ENCODE data around the gene GALNT17.

Gene GALNT17

GRCh38 chr7:71649812-71650211 lies 517.9 kb downstream of the GALNT17 start:
- CTCF ChIA-PET, result interaction anchor here (0.6 kb wide), 1 partner anchor 11 kb away, joined by 3 read pairs; no protein-coding TSS in a partner anchor
- Mint-ChIP-seq H3K27me3 (no peaks in the 10 kb centered on the region), H3K9me3 (peaks cover 26% of the 10 kb centered on the region), H3K4me3 (no peak overlapping the region), H3K4me1 (no peaks in the 10 kb centered on the region), H3K36me3 (no peaks in the 10 kb centered on the region), H3K27ac (no peak overlapping the region)
- no peak for DNase-seq

GRCh38 chr7:71650653-71651337 lies 518.9 kb downstream of the GALNT17 start:
- no peaks in the 10 kb centered on the region for H3K4me1 Mint-ChIP-seq
- no peaks in the 10 kb centered on the region for H3K36me3 Mint-ChIP-seq
- no peaks in the 10 kb centered on the region for H3K27me3 Mint-ChIP-seq
- peaks cover 23% of the 10 kb centered on the region for H3K9me3 Mint-ChIP-seq
- CTCF ChIA-PET, result interaction anchor here (0.6 kb wide), 1 partner anchor 838 kb away, joined by 3 read pairs; no protein-coding TSS in a partner anchor
- DNase-seq, result no peak
- H3K4me3 Mint-ChIP-seq, result no peak overlapping the region
- H3K27ac Mint-ChIP-seq, result no peak overlapping the region

GRCh38 chr7:71652510-71652909 lies 520.6 kb downstream of the GALNT17 start:
- Mint-ChIP-seq H3K4me3 (no peak overlapping the region), H3K27ac (no peak overlapping the region), H3K36me3 (no peaks in the 10 kb centered on the region), H3K4me1 (no peaks in the 10 kb centered on the region), H3K27me3 (no peaks in the 10 kb centered on the region), H3K9me3 (peaks cover 30% of the 10 kb centered on the region)
- CTCF ChIA-PET, result no interaction called here
- no peak for DNase-seq

GRCh38 chr7:71657386-71657785 lies 525.4 kb downstream of the GALNT17 start:
- peaks cover 32% of the 10 kb centered on the region for H3K9me3 Mint-ChIP-seq
- no peak for DNase-seq
- CTCF ChIA-PET, result no interaction called here
- no peaks in the 10 kb centered on the region for H3K27me3 Mint-ChIP-seq
- no peaks in the 10 kb centered on the region for H3K4me1 Mint-ChIP-seq
- no peaks in the 10 kb centered on the region for H3K36me3 Mint-ChIP-seq
- no peak overlapping the region for H3K4me3 Mint-ChIP-seq
- no peak overlapping the region for H3K27ac Mint-ChIP-seq

- CTCF ChIA-PET, result no interaction called here
- Mint-ChIP-seq H3K36me3 (no peaks in the 10 kb centered on the region), H3K9me3 (peaks cover 35% of the 10 kb centered on the region), H3K4me3 (no peak overlapping the region), H3K27me3 (no peaks in the 10 kb centered on the region), H3K27ac (no peak overlapping the region), H3K4me1 (no peaks in the 10 kb centered on the region)
- no peak for DNase-seq
Measured at GRCh38 chr7:71659622-71660021, 527.7 kb downstream of the GALNT17 start.

GRCh38 chr7:71661671-71662224 lies 529.8 kb downstream of the GALNT17 start:
- DNase-seq, result no peak
- no peak overlapping the region for H3K4me3 Mint-ChIP-seq
- peaks cover 29% of the 10 kb centered on the region for H3K9me3 Mint-ChIP-seq
- CTCF ChIA-PET, result no interaction called here
- H3K27ac Mint-ChIP-seq, result no peak overlapping the region
- no peaks in the 10 kb centered on the region for H3K4me1 Mint-ChIP-seq
- H3K36me3 Mint-ChIP-seq, result no peaks in the 10 kb centered on the region
- H3K27me3 Mint-ChIP-seq, result no peaks in the 10 kb centered on the region

GRCh38 chr7:71665716-71666115 lies 533.8 kb downstream of the GALNT17 start:
- no peaks in the 10 kb centered on the region for H3K27me3 Mint-ChIP-seq
- CTCF ChIA-PET, result no interaction called here
- no peak for DNase-seq
- peaks cover 32% of the 10 kb centered on the region for H3K9me3 Mint-ChIP-seq
- H3K4me1 Mint-ChIP-seq, result no peaks in the 10 kb centered on the region
- H3K27ac Mint-ChIP-seq, result no peak overlapping the region
- no peak overlapping the region for H3K4me3 Mint-ChIP-seq
- H3K36me3 Mint-ChIP-seq, result no peaks in the 10 kb centered on the region

- H3K4me3 Mint-ChIP-seq, result no peak overlapping the region
- CTCF ChIA-PET, result no interaction called here
- H3K9me3 Mint-ChIP-seq, result peaks cover 21% of the 10 kb centered on the region
- no peaks in the 10 kb centered on the region for H3K36me3 Mint-ChIP-seq
- H3K27ac Mint-ChIP-seq, result no peak overlapping the region
- no peaks in the 10 kb centered on the region for H3K4me1 Mint-ChIP-seq
- no peaks in the 10 kb centered on the region for H3K27me3 Mint-ChIP-seq
- DNase-seq, result no peak
Measured at GRCh38 chr7:71668572-71668971, 536.6 kb downstream of the GALNT17 start.

GRCh38 chr7:71679480-71679879 lies 547.5 kb downstream of the GALNT17 start:
- Mint-ChIP-seq H3K27ac (no peak overlapping the region), H3K4me3 (no peak overlapping the region), H3K4me1 (no peaks in the 10 kb centered on the region), H3K27me3 (no peaks in the 10 kb centered on the region), H3K36me3 (no peaks in the 10 kb centered on the region), H3K9me3 (peaks cover 23% of the 10 kb centered on the region)
- CTCF ChIA-PET, result no interaction called here
- no peak for DNase-seq

GRCh38 chr7:71682181-71682580 lies 550.2 kb downstream of the GALNT17 start:
- H3K27me3 Mint-ChIP-seq, result no peaks in the 10 kb centered on the region
- no peak overlapping the region for H3K4me3 Mint-ChIP-seq
- H3K9me3 Mint-ChIP-seq, result peaks cover 20% of the 10 kb centered on the region
- H3K36me3 Mint-ChIP-seq, result no peaks in the 10 kb centered on the region
- CTCF ChIA-PET, result no interaction called here
- DNase-seq, result no peak
- H3K4me1 Mint-ChIP-seq, result no peaks in the 10 kb centered on the region
- no peak overlapping the region for H3K27ac Mint-ChIP-seq

- no peak for DNase-seq
- Mint-ChIP-seq H3K4me3 (no peak overlapping the region), H3K9me3 (peaks cover 20% of the 10 kb centered on the region), H3K27me3 (no peaks in the 10 kb centered on the region), H3K27ac (no peak overlapping the region), H3K4me1 (no peaks in the 10 kb centered on the region), H3K36me3 (no peaks in the 10 kb centered on the region)
- CTCF ChIA-PET, result no interaction called here
Measured at GRCh38 chr7:71682841-71683781, 551.2 kb downstream of the GALNT17 start.

GRCh38 chr7:71687286-71687685 lies 555.3 kb downstream of the GALNT17 start:
- Mint-ChIP-seq H3K4me1 (no peaks in the 10 kb centered on the region), H3K27me3 (no peaks in the 10 kb centered on the region), H3K4me3 (no peak overlapping the region), H3K27ac (no peak overlapping the region), H3K36me3 (no peaks in the 10 kb centered on the region), H3K9me3 (peaks cover 17% of the 10 kb centered on the region)
- CTCF ChIA-PET, result no interaction called here
- no peak for DNase-seq

- Mint-ChIP-seq H3K36me3 (no peaks in the 10 kb centered on the region), H3K9me3 (peaks cover 15% of the 10 kb centered on the region), H3K4me1 (no peaks in the 10 kb centered on the region), H3K27ac (no peak overlapping the region), H3K4me3 (no peak overlapping the region), H3K27me3 (no peaks in the 10 kb centered on the region)
- CTCF ChIA-PET, result no interaction called here
- DNase-seq, result no peak
Measured at GRCh38 chr7:71687831-71688599, 556.1 kb downstream of the GALNT17 start.

GRCh38 chr7:71691538-71691937 lies 559.6 kb downstream of the GALNT17 start:
- no peaks in the 10 kb centered on the region for H3K27me3 Mint-ChIP-seq
- no peaks in the 10 kb centered on the region for H3K36me3 Mint-ChIP-seq
- H3K27ac Mint-ChIP-seq, result no peak overlapping the region
- H3K4me1 Mint-ChIP-seq, result no peaks in the 10 kb centered on the region
- H3K4me3 Mint-ChIP-seq, result no peak overlapping the region
- H3K9me3 Mint-ChIP-seq, result peaks cover 8% of the 10 kb centered on the region
- CTCF ChIA-PET, result no interaction called here
- DNase-seq, result no peak

All from activated naive CD4-positive, alpha-beta T cell treated with anti-CD3 and anti-CD28 coated beads, Interleukin-2, amount 10 ng/mL, durations not matched to agents 7 days and 5 days (primary cell).